ENCODE measurements around the gene MORF4L1.
"Not testable (repeated sequence)": the region's sequence is repeated elsewhere in the genome, so short reads cannot be mapped to it uniquely, and the experiment has no call there.

The MORF4L1 gene

GRCh38 chr15:78927077-78927790 is 54.5 kb downstream of the MORF4L1 start:
- no peak for DNase-seq

- DNase-seq: not testable (repeated sequence)
Observed at GRCh38 chr15:78928176-78928575, 55.5 kb downstream of the MORF4L1 start.

GRCh38 chr15:78928616-78929093 is 56.0 kb downstream of the MORF4L1 start:
- DNase-seq: no peak

GRCh38 chr15:78929536-78930264 is 57.0 kb downstream of the MORF4L1 start:
- DNase-seq: no peak

GRCh38 chr15:78930577-78931388 is 58.1 kb downstream of the MORF4L1 start:
- DNase-seq: no peak

GRCh38 chr15:78931439-78932257 is 59.0 kb downstream of the MORF4L1 start:
- no peak for DNase-seq

GRCh38 chr15:78932258-78932808 is 59.6 kb downstream of the MORF4L1 start:
- no peak for DNase-seq

GRCh38 chr15:78933187-78933822 is 60.6 kb downstream of the MORF4L1 start:
- DNase-seq: no peak

GRCh38 chr15:78933823-78934654 is 61.3 kb downstream of the MORF4L1 start:
- DNase-seq: no peak

GRCh38 chr15:78934655-78935023 is 61.9 kb downstream of the MORF4L1 start:
- peak in 1 of 2 experiments; percentile 19 for DNase-seq

GRCh38 chr15:78937132-78937739 is 64.5 kb downstream of the MORF4L1 start:
- peak; percentile 64 to 66 for DNase-seq

GRCh38 chr15:78938658-78939488 is 66.2 kb downstream of the MORF4L1 start:
- DNase-seq: peak in 1 of 2 experiments; percentile 37

- no peak for DNase-seq
Observed at GRCh38 chr15:78942741-78943140, 70.1 kb downstream of the MORF4L1 start.

- DNase-seq: no peak
Observed at GRCh38 chr15:78943692-78944091, 71.0 kb downstream of the MORF4L1 start.

GRCh38 chr15:78944202-78944625 is 71.5 kb downstream of the MORF4L1 start:
- no peak for DNase-seq

- peak; percentile 18 to 20 for DNase-seq
Observed at GRCh38 chr15:78944669-78945407, 72.1 kb downstream of the MORF4L1 start, which contains the start of gene CTSH. Gene CTSH, minus strand, starts transcription at chr15:78945046. Its CDS starts 65 bp downstream, at chr15:78944981.

GRCh38 chr15:78946493-78946892 is 73.8 kb downstream of the MORF4L1 start:
- no peak for DNase-seq

GRCh38 chr15:78947506-78947905 is 74.8 kb downstream of the MORF4L1 start:
- no peak for DNase-seq
